AML-193 (cell line): ENCODE measurements around the gene MMAB.

ENCODE experiments used
- DNase-seq, 2 experiments: peaks; one replicate each; lab custom pipeline; 2025; lab: John Stamatoyannopoulos, UW

Gene MMAB

GRCh38 chr12:109573029-109573913, at the start of gene MMAB, which contains the start of gene MVK:
Gene MMAB, minus strand, starts transcription at chr12:109573504. Its CDS starts 24 bp downstream, at chr12:109573480.
Gene MVK, plus strand, starts transcription at chr12:109573794. Its CDS starts 1,029 bp downstream, at chr12:109574823.
- DNase-seq: peak; percentile 98 to 99

- DNase-seq: no peak
Measured at GRCh38 chr12:109621901-109622364, 48.6 kb upstream of the MMAB start.

DNA sequence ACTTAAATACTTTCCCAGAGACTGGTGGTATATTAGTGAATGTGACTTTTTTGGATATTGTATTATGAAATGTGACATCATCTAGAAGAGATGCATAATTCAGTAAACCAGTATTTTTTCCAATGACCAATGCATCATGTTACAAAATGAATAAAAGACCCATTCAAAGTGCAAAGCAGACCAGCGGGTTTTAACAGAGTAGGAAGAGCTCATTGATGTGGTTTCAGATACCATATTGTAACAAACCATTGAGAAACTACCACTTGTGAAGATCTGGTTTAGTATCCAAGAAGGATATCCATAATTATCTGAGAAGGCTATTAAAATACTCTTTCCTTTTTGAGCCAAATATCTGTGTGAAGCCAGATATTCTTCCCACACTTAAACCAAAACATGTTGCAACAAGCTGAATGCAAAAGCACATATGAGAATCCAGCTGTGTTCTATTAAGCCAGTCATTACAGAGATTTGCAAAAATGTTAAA, 47.9 kb upstream of the MMAB start:
- DNase-seq: no peak

DNA sequence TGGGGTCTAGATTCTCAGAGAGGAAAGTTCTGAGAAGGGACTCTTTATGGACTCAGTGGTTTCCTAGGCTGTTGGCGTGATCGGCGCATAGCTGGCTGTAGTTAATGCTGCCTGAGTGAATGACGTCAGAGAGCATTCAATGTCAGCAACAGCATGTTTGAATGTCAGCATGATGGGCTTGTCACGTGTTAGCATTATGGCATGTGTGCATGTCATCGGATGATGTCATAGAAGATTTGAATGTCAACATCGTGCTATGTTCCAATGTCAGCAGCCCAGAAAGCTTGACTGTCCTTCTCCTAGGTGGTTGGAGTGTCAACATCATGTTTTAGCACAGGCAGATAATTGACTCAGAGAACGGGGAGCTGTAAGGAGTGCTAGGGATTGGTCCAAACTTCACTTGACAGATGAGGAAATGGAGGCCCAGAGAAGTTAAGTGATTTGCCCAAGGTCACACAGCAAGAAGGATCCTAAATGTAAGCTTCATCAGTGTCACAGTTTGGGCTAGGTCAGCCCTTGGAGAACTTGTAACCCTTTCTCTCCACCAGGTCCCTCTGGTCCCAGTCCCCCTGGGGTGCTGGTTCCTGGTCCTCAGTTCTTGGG, 45.8 kb upstream of the MMAB start:
- DNase-seq: no peak

DNA sequence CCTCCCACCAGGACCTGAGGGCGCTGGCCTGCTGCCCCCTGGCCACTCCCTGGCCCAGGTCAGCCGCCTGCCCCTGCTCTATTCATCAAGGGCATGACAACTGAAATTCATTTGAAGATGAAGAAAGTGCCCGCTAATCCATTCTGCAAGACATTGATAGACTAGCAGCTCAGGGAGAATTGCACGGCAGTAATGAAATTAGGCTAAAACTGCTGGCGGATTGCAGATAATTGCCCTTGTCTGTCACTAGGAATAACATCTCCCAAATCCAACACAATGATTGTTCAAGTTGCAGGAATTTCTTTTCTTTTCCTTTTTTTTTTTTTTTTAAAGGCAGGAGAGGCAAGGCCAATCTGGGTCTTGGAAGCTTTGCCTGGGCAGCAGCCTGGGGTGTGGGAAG, 44.8 kb upstream of the MMAB start:
- no peak for DNase-seq

DNA sequence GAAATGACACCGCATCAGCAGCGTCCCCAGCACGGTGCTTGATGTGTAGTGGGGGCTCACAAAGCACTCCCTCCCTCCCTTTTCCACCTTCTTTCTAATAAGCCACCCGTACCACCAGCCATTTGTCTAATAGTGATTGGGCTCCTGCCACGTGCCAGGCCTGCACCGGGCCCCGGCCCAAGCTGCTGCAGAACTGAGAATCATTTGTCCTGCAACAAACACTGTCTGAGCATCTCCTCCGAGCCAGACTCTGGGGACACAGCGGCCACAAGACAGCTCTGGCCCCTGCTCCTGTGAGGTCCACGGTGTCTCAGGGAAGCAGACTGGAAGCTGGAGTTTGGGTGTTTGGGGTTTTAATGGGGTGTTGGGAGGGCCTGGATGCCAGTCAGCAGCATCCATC, 44.2 kb upstream of the MMAB start:
- no peak for DNase-seq

- no peak for DNase-seq
Measured at GRCh38 chr12:109615556-109616229, 42.4 kb upstream of the MMAB start.

- no peak for DNase-seq
Measured at GRCh38 chr12:109613649-109614455, 40.5 kb upstream of the MMAB start.

- peak in 1 of 2 experiments; percentile 0 for DNase-seq
Measured at GRCh38 chr12:109612975-109613502, 39.7 kb upstream of the MMAB start.

- no peak for DNase-seq
Measured at GRCh38 chr12:109612003-109612402, 38.7 kb upstream of the MMAB start.

GRCh38 chr12:109611223-109611622, 37.9 kb upstream of the MMAB start:
- no peak for DNase-seq

GRCh38 chr12:109610523-109610922, 37.2 kb upstream of the MMAB start:
- no peak for DNase-seq

DNA sequence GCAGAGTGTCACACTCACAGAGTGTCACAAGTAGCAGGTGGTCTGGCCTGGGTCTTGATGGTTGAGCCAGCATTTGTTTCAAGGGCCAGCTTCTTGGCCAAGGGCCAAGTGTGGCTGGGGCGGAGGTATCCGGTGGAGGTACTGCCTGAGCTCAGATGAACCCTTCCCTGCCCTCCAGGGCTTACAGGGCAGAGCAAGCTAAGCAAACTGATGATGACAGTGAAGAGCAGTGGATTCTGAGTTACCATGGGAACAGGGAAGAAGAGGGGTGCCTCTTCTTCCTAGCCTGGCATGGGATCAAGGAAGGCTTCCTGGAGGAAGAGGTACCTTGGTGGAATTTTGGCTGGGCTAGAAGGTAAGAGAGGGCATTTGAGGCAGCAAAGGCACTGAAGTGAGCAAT, 36.0 kb upstream of the MMAB start:
- no peak for DNase-seq

- no peak for DNase-seq
Measured at GRCh38 chr12:109608793-109609192, 35.5 kb upstream of the MMAB start.

GRCh38 chr12:109608270-109608669, 35.0 kb upstream of the MMAB start:
- DNase-seq: no peak

DNA sequence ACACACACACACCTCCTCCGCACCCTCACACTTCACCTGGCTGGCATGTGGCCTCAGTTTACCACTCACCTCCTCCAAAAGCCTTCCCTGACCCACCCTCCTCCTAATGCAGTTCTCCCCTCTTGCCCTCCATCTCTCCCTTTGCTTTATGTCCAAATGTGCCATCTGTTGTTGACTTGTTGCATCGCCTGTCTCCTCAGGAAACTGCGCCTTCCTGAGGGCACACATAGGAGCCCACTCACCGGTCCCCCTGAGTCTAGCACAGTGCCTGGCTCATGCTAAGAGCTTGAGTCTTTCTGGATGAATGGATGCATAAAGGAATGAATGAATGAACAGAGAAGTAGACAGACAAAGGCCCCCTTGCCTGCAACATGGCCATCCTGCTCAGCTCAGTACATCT, 34.3 kb upstream of the MMAB start:
- DNase-seq: no peak

- no peak for DNase-seq
Measured at GRCh38 chr12:109606320-109607028, 33.2 kb upstream of the MMAB start.

GRCh38 chr12:109605599-109606228, 32.4 kb upstream of the MMAB start:
- DNase-seq: no peak

DNA sequence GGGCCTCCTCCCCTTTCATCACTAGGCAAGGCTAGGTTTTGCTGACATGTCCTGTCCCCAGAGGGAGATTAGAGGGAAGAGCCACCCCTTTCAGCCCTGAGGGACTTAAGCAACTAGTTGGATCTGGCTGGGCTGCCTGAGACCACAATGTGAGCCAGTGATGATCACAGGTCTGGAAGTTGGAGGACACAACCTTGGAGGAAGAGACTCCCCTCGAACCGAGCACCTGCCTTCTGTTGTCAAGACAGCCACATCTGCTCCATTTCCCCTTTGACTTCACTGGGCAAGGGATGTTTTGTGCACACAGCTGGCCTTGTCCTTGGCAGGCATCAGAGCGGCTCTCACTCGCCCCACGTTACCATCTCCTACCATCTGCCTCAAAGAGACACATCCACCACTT, 31.7 kb upstream of the MMAB start:
- no peak for DNase-seq

DNA sequence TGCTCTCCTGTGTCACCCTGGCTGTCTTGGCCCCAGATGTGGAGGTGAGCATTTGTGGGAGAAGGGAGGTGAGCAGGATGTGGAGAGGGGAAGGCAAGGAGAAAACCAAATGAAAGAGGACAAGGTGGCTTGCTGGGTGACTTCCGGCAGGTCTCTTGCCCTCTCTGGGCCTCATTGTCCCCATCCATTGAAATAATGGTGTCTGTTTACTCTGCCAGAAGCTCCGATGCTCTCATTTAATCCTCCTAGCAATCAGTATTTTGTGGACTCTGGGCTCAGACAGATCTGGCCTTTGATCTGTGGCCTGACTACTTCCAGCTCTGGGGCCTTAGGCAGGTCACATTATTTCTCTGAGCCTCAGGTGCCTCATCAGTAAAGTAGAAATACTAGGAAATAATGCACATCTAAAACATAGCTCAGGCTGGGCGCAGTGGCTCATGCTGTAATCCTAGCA, 30.9 kb upstream of the MMAB start:
- no peak for DNase-seq
